Islet precursor cell (in vitro differentiated cells): ENCODE data around the gene KHDRBS2.

ENCODE experiments used
- DNase-seq: peaks from one replicate; pipeline ENCODE4 v3.0.0-alpha.2; 2018

KHDRBS2 gene

DNA sequence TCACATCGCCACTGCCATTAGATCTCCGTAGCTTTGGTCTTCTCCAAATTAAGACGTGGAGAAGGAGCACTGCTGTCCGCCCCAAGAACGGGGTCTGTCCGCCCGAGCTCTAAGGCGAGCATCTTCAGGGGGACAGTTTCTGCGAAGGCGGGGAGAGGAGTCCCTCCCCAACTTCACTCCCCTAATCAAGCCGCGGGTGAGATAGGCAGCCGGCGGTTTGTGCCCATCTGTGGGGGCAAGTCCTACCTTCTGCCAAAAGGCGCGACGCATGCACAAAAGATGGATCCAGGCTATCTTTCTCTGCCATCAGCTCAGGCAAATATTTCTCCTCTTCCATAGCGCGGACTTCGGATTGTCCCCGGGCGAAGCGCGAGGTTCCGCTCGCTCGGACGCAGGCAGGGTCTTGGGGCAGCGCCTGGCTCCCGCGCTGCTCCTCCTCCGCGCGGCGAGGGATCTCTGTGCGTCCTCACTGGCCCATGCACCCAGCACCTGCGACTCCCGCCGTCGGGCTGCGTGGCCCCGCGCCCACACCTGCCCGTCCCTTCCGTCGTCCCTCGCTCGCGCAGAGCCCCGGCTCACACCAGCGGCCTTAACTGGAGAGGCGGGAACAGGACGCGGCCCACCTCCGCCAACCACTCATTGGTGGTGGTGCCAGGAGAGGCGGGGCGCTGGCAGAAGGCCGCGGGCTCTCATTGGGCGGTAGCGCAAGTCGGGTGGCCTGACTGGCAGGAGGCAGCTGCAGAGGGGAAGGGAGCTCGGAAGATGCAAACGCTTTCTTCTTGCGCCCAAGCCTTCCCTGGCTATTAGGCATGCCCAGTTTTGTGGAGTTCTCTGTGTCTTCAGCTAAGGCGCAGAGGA is at the start of gene KHDRBS2:
Gene KHDRBS2 (minus strand): TSS at position 614 of the 858 bp plus-strand sequence.
- DNase-seq: peak; percentile 97

GRCh38 chr6:62328607-62329006 is 42.6 kb upstream of the KHDRBS2 start:
- DNase-seq: no peak

DNA sequence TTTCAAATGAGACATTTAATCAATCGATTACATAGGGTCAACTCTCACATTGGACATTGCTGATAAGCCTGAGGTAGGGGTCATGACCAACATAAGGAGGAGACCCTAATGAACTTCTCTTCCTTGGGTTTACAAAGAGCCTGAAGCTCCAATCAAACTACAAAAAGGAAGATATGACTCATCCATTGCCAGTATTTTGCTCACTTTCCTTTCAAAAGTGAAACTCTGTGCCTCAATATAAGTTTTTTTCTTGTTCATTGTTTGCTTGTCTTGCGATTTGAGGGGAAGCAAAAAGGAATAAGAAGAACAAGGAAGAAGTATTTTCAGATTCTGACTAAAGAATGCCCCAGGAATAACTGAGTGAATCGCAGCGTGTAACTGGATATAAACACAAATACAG is 38.8 kb upstream of the KHDRBS2 start:
- no peak for DNase-seq

- no peak for DNase-seq
Observed at GRCh38 chr6:62323818-62324431, 37.9 kb upstream of the KHDRBS2 start.

DNA sequence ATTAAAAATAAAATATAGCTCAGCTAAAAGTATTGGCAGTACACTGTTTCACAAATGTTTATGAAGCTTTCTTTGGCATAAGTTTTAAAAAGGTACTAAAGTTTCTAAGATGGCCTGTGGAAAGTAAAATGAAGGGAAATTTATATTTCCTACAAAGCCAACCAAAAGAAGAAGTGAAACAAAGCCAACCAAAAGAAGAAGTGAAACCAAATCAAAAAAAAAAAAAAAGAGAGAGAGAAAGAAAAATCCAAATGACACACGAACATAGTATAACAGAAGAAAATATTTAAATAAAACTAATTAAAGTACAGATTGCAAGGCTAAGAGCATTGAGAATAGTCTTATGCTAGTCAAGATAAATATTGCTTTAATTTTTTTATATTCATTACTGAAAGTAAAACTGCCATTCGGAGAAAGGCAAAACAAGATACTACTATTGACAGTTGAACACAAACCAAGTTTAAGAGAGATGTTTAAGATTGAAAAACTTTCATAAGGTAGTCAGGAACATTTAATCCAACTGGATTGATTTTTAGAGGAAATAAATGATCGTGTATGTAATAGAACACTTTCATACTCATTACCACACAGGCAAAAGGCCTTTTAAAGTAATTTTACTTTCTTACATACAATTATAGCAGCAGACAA is 12.8 kb upstream of the KHDRBS2 start:
- DNase-seq: no peak

GRCh38 chr6:62296541-62296940 is 10.5 kb upstream of the KHDRBS2 start:
- no peak for DNase-seq

GRCh38 chr6:62288974-62289373 is 2.9 kb upstream of the KHDRBS2 start:
- DNase-seq: no peak

DNA sequence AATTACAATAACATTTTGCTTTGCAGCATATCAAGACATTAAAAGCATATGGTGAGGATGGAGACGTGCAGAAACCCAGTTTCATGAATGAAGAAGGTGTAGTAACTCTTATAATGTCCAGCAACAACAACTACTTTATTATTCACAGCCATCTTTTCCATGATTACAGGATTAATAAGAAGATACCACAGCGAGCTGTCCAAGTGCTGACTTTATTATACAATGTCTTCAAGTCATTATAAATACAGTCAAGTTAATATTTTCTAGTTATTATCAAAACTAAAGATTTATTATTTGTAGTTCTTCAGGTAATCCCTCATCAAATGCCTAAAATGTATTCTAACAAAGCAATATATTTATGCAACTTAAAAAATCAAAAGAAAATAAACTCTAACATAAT is 2.5 kb upstream of the KHDRBS2 start:
- no peak for DNase-seq

DNA sequence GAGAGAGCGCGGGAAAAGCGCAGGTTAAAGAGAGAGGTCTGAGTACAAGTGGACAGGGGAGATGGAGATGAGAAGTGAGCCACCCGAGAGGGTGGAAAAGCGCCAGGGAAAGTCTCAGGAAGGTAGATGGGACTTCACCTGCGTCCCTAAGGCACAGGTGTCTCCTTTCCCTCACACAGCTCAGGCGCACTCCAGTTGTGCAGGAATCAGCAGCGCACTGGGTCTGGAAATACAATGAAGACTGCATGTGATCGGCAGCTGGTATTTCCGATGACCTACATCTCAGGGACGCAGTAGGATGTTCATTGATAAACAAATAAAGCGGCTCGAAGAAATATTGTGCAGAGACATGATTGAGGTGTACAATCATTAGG is 432 bp upstream of the KHDRBS2 start:
- DNase-seq: no peak

DNA sequence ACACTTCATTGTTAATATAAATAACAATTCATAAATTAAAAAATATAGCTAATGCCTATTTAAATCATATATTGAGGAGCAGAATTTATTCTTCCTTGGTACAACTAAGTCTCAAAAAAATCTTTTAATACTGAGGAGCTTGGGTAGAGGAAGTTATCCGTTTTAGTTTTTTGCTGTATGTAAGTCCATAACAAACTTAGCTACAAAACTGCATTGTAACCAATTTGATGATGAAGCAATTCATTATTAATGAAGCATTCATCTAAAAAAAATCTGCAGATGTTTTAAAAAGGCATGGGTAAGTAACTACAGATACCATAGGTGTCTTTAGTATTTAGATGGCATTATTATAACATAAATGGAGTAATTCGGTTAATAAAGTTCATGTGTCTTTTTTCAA is 1.3 kb downstream of the KHDRBS2 start:
- DNase-seq: no peak

DNA sequence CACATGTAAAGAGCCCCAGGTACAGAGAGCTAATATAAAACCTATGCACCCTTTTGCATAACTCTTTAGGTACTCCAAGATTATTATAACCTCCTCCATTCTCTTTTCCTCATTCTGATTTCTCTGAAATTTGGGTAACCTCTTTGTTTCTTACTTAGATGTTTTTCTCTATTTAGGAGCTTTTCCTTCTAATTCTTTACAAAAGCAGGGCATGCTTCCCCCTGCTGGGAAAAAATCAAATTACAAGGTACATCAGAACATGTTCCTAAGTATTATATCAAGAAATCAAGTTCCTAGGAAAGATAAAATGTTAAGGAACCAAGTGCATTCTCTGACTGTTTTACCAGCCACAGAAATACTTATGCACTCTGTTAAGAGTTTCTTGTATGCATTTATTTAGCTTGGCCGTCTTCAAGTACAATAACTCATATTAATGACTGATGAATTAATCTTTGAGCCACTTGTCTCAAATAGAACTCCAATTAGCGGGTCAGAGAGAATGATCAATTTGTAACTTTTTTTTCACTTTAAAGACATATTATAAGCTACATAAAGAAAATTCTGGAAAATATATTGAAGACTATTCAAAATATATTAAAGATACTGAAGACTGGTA is 2.1 kb downstream of the KHDRBS2 start:
- DNase-seq: no peak

DNA sequence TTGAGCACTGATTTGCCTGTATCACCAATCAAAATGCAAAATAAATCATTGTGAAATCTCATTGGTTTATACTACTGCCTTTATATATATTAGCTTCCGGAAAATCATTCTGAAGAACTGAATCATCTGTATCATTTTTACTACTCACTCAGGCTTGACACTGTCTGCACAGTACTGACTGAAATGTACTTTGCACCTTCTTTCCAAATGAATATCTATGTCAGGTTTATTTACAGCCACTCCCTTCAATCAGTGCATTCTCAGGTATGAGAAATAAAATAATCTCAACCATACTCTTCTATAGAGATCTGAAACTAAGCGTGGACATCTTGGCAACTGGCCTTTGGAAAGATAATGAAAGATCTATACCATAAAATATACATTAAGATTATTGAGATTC is 2.7 kb downstream of the KHDRBS2 start:
- no peak for DNase-seq

- DNase-seq: no peak
Observed at GRCh38 chr6:62280099-62280498, 5.9 kb downstream of the KHDRBS2 start.

DNA sequence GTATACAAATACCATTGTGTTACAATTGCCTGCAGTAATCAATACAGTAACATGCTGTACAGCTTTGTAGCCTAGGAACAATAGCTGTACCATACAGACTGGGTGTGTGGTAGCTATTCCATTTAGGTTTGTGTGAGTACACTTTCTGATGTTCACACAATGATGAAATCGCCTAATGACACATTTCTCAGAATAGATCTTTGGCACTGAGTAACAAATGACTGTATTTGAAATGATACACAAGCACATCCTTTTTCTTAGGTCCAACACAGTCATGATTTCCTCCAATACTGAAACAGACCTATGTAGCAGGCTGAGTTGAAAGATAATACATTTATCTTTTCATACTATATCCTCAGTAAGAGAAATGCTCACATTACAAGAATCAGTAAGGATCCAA is 13.9 kb downstream of the KHDRBS2 start:
- DNase-seq: no peak

DNA sequence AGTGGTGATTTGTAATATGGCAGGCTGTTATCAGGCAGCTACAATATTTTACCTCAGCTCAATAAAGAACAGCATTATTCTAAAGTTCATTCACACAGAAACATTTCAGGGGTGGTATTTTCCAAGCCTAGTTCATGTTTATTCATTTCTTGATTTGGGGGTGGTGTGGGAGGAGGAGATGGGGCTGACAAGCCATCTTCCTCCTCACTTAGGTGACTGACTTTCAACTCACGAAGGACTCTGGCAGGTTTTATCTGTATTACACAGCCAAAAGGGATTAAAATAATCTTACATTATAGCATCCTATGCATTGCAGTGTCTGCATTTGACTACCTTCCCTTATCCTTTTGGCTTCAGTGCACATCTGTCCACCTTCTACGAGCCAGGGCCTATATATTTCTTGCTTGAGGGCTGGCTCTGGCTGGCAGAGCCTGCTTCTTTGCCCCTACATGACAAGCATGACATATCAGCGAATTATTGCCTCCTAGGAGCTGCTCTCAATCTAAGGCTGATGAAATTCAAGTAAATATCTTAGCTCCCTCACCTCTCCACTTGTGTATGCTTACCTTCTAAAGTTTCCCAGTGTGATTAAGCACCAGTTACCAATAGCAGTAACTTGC is 20.0 kb downstream of the KHDRBS2 start:
- no peak for DNase-seq

- DNase-seq: no peak
Observed at GRCh38 chr6:62262283-62262682, 23.7 kb downstream of the KHDRBS2 start.

- no peak for DNase-seq
Observed at GRCh38 chr6:62246087-62246486, 39.9 kb downstream of the KHDRBS2 start.

GRCh38 chr6:62236784-62237183 is 49.2 kb downstream of the KHDRBS2 start:
- no peak for DNase-seq

- DNase-seq: no peak
Observed at GRCh38 chr6:62229231-62229630, 56.8 kb downstream of the KHDRBS2 start.

DNA sequence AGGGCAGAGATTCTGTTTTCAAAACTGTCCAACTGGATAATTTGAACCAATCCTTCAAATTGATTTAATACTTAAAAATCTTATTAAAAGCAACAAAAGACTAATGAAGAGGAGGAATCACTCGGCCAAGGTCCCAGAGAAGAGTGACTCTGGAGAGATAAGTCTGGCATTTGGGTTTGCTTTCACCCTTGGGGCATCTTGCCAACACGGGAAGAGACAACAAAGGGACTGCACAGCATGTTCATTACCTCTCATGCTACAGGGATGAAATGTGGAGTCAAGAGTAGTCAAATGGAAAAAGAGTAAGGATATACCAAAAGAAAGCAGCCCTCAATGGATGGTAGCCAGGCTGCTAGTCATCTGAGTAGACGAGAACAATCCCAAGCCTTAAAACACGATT is 68.2 kb downstream of the KHDRBS2 start:
- DNase-seq: no peak

DNA sequence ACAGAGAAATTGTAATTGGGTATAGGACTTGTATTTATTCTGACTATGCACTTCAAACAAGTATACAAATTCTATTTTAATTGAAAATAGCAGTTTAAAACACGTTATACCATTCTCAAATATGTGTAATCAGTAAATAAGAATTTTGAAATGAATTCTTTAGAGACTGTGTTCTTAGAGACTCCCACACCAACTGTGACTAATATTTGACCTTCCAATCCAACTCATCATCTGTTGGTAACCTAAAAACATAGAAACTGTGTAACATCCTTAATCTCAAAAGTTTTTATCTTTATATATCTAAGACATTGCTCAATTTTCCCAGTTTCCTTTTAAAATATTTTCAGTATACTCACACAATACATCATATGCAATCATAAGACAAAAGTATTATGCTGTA is 83.9 kb downstream of the KHDRBS2 start:
- no peak for DNase-seq

DNA sequence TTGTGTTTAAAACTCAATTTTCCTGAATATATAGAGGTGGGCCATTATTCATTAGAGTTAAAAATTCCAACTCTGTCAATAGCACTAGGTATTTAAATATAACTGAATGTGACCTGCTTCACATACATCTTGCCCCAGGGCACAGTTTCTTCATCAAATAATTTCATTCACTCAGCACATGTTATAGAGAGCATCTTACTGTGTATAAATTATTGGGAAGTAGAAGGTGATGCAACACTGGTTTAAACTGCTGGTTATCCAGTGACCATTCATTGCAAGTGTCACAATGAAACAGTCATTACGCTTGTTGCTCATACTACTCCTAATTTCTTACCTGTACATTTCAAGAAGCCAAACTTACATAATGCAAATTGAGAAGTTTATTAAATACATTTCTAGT is 93.4 kb downstream of the KHDRBS2 start:
- no peak for DNase-seq

DNA sequence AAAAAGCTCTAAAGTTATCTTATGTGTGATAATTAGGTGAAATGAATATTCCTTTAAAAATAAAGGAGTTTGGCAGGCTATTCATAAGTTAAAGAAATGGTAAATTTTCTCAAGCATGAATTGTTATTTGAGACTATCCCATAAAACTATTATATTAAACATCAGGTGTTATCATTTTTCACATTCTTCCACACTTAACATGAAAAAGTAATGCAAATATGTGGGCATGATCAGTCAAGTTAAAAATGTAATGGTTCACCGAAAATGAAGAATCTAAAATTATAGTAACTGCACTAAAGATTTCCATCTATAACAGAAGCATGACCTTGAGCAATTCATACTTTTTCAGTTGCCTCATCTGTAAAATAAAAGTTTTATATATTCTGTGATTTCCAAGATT is 110.8 kb downstream of the KHDRBS2 start:
- DNase-seq: no peak
